ENCODE results near the gene C1QA.

Gene C1QA

DNA sequence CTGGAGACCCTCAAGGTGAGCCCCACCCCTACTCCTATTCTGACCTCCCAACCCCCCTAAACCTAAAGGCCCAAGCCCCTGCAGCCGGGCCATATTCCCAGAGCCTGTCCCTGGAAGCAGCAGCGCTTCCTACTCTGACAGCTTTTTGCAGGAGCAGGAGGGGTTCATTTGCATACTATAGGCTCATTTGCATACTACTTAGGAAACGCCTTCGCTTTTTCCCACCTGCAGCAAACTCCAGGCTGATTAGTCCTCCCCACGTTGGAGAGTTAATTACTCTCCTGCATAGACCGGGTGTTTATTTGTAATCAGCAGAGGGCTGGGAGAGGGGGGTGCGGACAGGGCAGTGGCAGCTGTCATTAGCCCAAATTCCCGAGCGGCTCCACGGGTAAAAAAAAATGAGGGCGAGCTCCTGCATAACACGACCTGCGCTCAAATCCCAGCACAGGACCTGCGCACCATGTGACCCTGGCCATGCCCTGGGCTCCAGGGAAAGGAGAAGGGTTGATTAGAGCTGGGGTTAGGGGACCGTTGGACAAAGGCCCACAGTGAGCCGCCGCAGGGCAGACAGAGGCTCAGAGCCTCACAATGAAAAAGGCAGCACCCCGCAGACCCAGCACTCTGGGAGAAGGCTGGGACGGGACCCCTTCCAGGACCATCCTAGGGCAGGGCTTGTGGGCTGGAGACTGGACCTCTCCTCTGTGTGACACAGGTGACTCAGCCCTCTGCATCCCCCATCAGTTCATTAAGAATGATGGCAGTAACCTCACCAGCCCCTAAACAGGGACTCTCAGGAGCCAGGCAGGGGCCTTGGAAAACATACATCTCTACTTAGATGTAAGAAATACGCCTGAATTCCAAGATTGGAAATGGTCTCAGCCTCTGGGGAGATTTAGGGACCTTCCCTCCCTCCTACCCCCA, 9.9 kb upstream of the C1QA start:
- Histone ChIP-seq H3K27ac (ENCODE audit: low read length) (no peak overlapping the region), H3K9me3 (ENCODE audit: control insufficient read depth in 2 of 2, low read length in 2 of 2) (no peaks in the 10 kb centered on the region), H3K4me3 (ENCODE audit: low read length in 2 of 2) (no peak overlapping the region), H3K36me3 (ENCODE audit: control insufficient read depth in 2 of 2, insufficient read depth in 2 of 2, low read length in 2 of 2) (no peaks in the 10 kb centered on the region), H3K9ac (ENCODE audit: low read length in 2 of 2) (no peak overlapping the region), H3K4me1 (ENCODE audit: control insufficient read depth, insufficient read depth, low read length) (no peaks in the 10 kb centered on the region), H3K27me3 (ENCODE audit: control insufficient read depth in 1 of 2, insufficient read depth in 2 of 2, low read length in 2 of 2) (peaks cover 35 to 39% of the 10 kb centered on the region in 2 donors)

DNA sequence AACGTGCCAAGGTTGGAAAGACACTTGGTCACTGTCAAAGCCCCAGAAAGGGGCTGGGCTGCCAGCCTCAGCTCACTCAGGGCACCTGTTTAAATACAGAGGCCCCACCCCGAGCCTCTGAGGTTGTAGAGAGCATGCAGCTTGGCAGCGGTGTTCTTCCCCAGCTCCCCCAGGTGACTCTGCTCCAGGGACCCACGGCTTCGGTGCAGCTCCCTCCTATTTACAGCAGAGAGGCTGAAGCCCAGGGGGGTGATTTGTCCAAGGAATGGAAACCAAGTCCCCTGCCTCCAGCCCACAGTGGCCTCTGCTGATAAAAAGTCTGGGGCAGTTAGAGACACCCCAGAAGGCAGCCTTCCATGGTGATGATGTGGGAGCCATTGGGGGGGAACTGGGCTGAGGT, 9.1 kb upstream of the C1QA start:
- Histone ChIP-seq H3K27me3 (ENCODE audit: control insufficient read depth in 1 of 2, insufficient read depth in 2 of 2, low read length in 2 of 2) (peaks cover 31 to 32% of the 10 kb centered on the region in 2 donors), H3K27ac (ENCODE audit: low read length) (no peak overlapping the region), H3K9me3 (ENCODE audit: control insufficient read depth in 2 of 2, low read length in 2 of 2) (no peaks in the 10 kb centered on the region), H3K4me1 (ENCODE audit: control insufficient read depth, insufficient read depth, low read length) (no peaks in the 10 kb centered on the region), H3K4me3 (ENCODE audit: low read length in 2 of 2) (no peak overlapping the region), H3K9ac (ENCODE audit: low read length in 2 of 2) (no peak overlapping the region), H3K36me3 (ENCODE audit: control insufficient read depth in 2 of 2, insufficient read depth in 2 of 2, low read length in 2 of 2) (no peaks in the 10 kb centered on the region)

DNA sequence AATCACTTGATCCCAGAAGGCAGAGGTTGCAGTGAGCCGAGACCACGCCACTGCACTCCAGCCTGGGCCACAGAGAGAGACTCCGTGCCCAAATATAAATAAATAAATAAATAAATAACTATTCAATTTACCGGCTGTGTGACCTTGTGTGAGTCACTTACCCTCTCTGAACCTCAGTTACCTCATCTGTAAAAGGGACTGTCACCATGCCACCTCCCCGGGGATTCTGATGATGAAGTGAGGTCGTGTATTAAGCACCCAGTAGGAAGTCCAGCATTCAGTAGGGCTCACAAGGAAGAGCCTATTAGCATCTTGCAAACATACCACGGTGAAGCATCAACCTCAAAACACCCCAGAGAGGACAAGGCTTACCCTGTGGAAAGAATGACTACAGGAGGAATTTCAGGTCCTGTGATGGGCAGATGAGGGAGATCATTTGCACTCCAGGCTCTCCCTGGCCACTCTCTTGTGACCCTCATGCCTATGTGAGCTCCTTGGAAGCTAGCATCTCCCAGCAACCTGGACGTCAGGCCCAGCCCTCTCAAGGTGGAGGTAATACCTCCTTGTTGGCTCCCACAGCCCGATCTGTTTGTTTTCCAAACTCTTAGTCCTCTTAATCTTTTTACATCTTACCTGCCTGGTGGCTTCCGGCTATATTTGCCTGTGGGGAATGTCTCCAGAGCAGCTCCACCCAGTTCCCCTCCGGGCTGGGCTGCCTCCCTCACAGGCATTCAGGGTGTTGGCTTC, 7.6 kb upstream of the C1QA start:
- no peaks in the 10 kb centered on the region for H3K4me1 ChIP-seq (ENCODE audit: control insufficient read depth, insufficient read depth, low read length)

GRCh38 chr1:22629886-22630285, 6.5 kb upstream of the C1QA start:
- Histone ChIP-seq H3K9me3 (ENCODE audit: control insufficient read depth in 2 of 2, low read length in 2 of 2) (no peaks in the 10 kb centered on the region), H3K27ac (ENCODE audit: low read length) (no peak overlapping the region), H3K36me3 (ENCODE audit: control insufficient read depth in 2 of 2, insufficient read depth in 2 of 2, low read length in 2 of 2) (no peaks in the 10 kb centered on the region), H3K9ac (ENCODE audit: low read length in 2 of 2) (no peak overlapping the region), H3K4me3 (ENCODE audit: low read length in 2 of 2) (no peak overlapping the region), H3K4me1 (ENCODE audit: control insufficient read depth, insufficient read depth, low read length) (no peaks in the 10 kb centered on the region), H3K27me3 (ENCODE audit: control insufficient read depth in 1 of 2, insufficient read depth in 2 of 2, low read length in 2 of 2) (peaks cover 25 to 32% of the 10 kb centered on the region in 2 donors)

More for the DNA sequence above, 7.6 kb upstream of the C1QA start:
- Histone ChIP-seq H3K9ac (ENCODE audit: low read length in 2 of 2) (no peak overlapping the region), H3K27ac (ENCODE audit: low read length) (no peak overlapping the region), H3K27me3 (ENCODE audit: control insufficient read depth in 1 of 2, insufficient read depth in 2 of 2, low read length in 2 of 2) (peaks cover 31 to 32% of the 10 kb centered on the region in 2 donors), H3K4me3 (ENCODE audit: low read length in 2 of 2) (no peak overlapping the region), H3K36me3 (ENCODE audit: control insufficient read depth in 2 of 2, insufficient read depth in 2 of 2, low read length in 2 of 2) (no peaks in the 10 kb centered on the region), H3K9me3 (ENCODE audit: control insufficient read depth in 2 of 2, low read length in 2 of 2) (no peaks in the 10 kb centered on the region)

DNA sequence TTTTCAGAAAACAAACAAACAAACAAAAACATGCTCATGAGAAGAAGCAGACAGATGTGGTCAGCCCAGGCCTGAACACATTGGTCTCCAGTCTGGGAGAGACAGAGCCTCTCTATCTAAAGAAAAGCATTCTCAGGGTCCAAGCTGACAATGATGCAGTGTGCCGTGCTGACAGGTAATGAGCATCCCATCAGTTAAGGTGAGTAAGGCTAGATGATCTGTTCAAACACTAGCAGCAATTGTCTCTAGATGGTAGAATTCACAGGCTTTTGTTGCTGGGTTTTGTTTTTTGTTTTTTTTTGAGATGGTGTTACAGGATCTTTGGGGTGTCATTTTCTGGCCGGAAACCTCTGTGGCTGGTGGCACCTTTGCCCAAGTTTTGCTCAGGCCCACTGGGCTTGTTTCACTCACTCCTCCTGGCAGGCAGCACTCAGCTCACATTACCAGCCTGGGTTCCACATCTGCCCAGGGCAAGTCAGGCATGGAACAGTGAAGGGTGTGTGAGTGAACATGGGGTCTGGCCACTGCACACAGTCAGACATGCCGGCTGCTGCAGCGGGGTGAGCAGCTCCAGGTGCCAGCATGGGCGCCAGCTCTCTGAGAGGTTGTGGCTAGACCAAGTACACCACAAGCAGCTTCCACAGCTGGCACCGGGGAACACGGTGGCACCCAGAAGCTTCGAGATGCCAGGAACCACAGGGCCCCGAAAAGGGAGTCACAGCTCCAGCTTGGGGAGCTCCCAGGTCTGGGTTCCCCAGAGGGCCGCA, 2.5 kb upstream of the C1QA start:
- H3K9ac ChIP-seq (ENCODE audit: low read length in 2 of 2): no peak overlapping the region
- no peaks in the 10 kb centered on the region for H3K9me3 ChIP-seq (ENCODE audit: control insufficient read depth in 2 of 2, low read length in 2 of 2)
- no peak overlapping the region for H3K4me3 ChIP-seq (ENCODE audit: low read length in 2 of 2)
- H3K4me1 ChIP-seq (ENCODE audit: control insufficient read depth, insufficient read depth, low read length): no peaks in the 10 kb centered on the region
- no peak overlapping the region for H3K27ac ChIP-seq (ENCODE audit: low read length)
- H3K27me3 ChIP-seq (ENCODE audit: control insufficient read depth in 1 of 2, insufficient read depth in 2 of 2, low read length in 2 of 2): peaks cover 10 to 15% of the 10 kb centered on the region in 2 donors
- H3K36me3 ChIP-seq (ENCODE audit: control insufficient read depth in 2 of 2, insufficient read depth in 2 of 2, low read length in 2 of 2): no peaks in the 10 kb centered on the region

DNA sequence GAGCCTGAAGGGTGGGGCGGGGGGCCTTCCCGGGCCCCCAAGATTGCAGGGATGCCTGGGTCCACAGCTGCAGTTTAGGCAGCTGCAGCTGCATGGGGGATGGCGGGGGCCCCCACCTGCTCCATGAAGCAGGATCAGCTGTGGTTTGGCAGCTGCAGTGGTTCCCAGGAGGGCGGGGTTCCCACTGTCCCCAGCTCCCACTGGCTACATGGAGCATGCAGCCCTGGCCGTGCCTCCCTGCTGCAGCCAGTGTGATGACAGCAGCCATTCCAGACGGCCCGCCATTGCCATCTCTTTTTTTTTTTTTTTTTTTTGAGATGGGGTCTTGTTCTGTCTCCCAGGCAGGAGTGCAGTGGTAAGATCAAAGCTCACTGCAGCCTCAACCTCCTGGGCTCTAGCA, 992 bp upstream of the C1QA start:
- Histone ChIP-seq H3K9ac (ENCODE audit: low read length in 2 of 2) (no peak overlapping the region), H3K4me3 (ENCODE audit: low read length in 2 of 2) (no peak overlapping the region), H3K27ac (ENCODE audit: low read length) (no peak overlapping the region), H3K4me1 (ENCODE audit: control insufficient read depth, insufficient read depth, low read length) (no peaks in the 10 kb centered on the region), H3K36me3 (ENCODE audit: control insufficient read depth in 2 of 2, insufficient read depth in 2 of 2, low read length in 2 of 2) (no peaks in the 10 kb centered on the region), H3K27me3 (ENCODE audit: control insufficient read depth in 1 of 2, insufficient read depth in 2 of 2, low read length in 2 of 2) (peaks cover 7 to 15% of the 10 kb centered on the region in 2 donors), H3K9me3 (ENCODE audit: control insufficient read depth in 2 of 2, low read length in 2 of 2) (no peaks in the 10 kb centered on the region)

- Histone ChIP-seq H3K27ac (ENCODE audit: low read length) (no peak overlapping the region), H3K4me1 (ENCODE audit: control insufficient read depth, insufficient read depth, low read length) (peaks cover 3% of the 10 kb centered on the region), H3K27me3 (ENCODE audit: control insufficient read depth in 1 of 2, insufficient read depth in 2 of 2, low read length in 2 of 2) (peaks cover 10 to 16% of the 10 kb centered on the region in 2 donors), H3K4me3 (ENCODE audit: low read length in 2 of 2) (peak overlapping the region in 1 of 2 donors; percentile 40), H3K9ac (ENCODE audit: low read length in 2 of 2) (no peak overlapping the region), H3K9me3 (ENCODE audit: control insufficient read depth in 2 of 2, low read length in 2 of 2) (no peaks in the 10 kb centered on the region), H3K36me3 (ENCODE audit: control insufficient read depth in 2 of 2, insufficient read depth in 2 of 2, low read length in 2 of 2) (no peaks in the 10 kb centered on the region)
These were observed 499 bp downstream of the C1QA start for GRCh38 chr1:22636927-22637326.

DNA sequence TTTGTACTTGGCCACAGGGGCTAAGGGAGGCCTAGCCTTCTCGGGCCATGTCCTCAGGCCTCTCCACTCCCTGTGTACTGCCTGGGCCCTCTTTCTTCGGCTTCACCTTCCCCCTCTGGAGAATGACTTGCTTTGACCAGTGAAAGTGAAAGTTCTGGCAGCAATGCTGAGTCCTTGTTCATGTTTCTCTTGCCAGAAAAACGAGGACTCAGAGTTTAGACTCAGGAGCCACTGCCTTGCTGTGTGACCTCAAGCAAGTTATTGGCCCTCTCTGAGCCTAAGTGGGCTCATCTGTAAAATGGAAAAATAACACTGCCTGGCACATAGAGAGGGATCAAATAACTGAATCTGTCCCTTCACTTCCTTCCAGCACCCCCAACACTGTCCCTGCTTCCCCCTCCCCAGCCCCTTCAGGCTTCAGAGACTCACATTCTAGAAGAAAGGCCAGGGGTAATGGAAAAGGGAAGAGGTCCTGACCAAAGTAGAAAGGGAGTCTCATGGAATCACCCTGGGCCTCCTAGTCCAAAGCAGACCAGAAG, 1.5 kb downstream of the C1QA start:
- H3K36me3 ChIP-seq (ENCODE audit: control insufficient read depth in 2 of 2, insufficient read depth in 2 of 2, low read length in 2 of 2): no peaks in the 10 kb centered on the region
- H3K27ac ChIP-seq (ENCODE audit: low read length): no peak overlapping the region
- peaks cover 10 to 19% of the 10 kb centered on the region in 2 donors for H3K27me3 ChIP-seq (ENCODE audit: control insufficient read depth in 1 of 2, insufficient read depth in 2 of 2, low read length in 2 of 2)
- H3K4me3 ChIP-seq (ENCODE audit: low read length in 2 of 2): peak overlapping the region in 1 of 2 donors; percentile 40
- H3K4me1 ChIP-seq (ENCODE audit: control insufficient read depth, insufficient read depth, low read length): peaks cover 3% of the 10 kb centered on the region
- H3K9ac ChIP-seq (ENCODE audit: low read length in 2 of 2): no peak overlapping the region
- H3K9me3 ChIP-seq (ENCODE audit: control insufficient read depth in 2 of 2, low read length in 2 of 2): no peaks in the 10 kb centered on the region

- Histone ChIP-seq H3K36me3 (ENCODE audit: control insufficient read depth in 2 of 2, insufficient read depth in 2 of 2, low read length in 2 of 2) (no peaks in the 10 kb centered on the region), H3K27ac (ENCODE audit: low read length) (no peak overlapping the region), H3K9ac (ENCODE audit: low read length in 2 of 2) (no peak overlapping the region), H3K4me1 (ENCODE audit: control insufficient read depth, insufficient read depth, low read length) (peaks cover 3% of the 10 kb centered on the region), H3K9me3 (ENCODE audit: control insufficient read depth in 2 of 2, low read length in 2 of 2) (no peaks in the 10 kb centered on the region), H3K27me3 (ENCODE audit: control insufficient read depth in 1 of 2, insufficient read depth in 2 of 2, low read length in 2 of 2) (peaks cover 10 to 19% of the 10 kb centered on the region in 2 donors), H3K4me3 (ENCODE audit: low read length in 2 of 2) (no peak overlapping the region)
These were observed 2.2 kb downstream of the C1QA start for GRCh38 chr1:22638476-22639234.

DNA sequence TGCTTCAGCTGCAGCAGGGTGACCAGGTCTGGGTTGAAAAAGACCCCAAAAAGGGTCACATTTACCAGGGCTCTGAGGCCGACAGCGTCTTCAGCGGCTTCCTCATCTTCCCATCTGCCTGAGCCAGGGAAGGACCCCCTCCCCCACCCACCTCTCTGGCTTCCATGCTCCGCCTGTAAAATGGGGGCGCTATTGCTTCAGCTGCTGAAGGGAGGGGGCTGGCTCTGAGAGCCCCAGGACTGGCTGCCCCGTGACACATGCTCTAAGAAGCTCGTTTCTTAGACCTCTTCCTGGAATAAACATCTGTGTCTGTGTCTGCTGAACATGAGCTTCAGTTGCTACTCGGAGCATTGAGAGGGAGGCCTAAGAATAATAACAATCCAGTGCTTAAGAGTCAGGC, 2.9 kb downstream of the C1QA start:
- H3K27me3 ChIP-seq (ENCODE audit: control insufficient read depth in 1 of 2, insufficient read depth in 2 of 2, low read length in 2 of 2): peaks cover 10 to 19% of the 10 kb centered on the region in 2 donors
- no peaks in the 10 kb centered on the region for H3K9me3 ChIP-seq (ENCODE audit: control insufficient read depth in 2 of 2, low read length in 2 of 2)
- no peak overlapping the region for H3K4me3 ChIP-seq (ENCODE audit: low read length in 2 of 2)
- no peak overlapping the region for H3K27ac ChIP-seq (ENCODE audit: low read length)
- no peak overlapping the region for H3K9ac ChIP-seq (ENCODE audit: low read length in 2 of 2)
- H3K36me3 ChIP-seq (ENCODE audit: control insufficient read depth in 2 of 2, insufficient read depth in 2 of 2, low read length in 2 of 2): no peaks in the 10 kb centered on the region
- H3K4me1 ChIP-seq (ENCODE audit: control insufficient read depth, insufficient read depth, low read length): peaks cover 3% of the 10 kb centered on the region

All from stomach smooth muscle (tissue), 2 donors.